K562 (cell line): Measurements from ENCODE around the gene EXOC2. TPM values are rescaled to one million over a fixed set of nuclear protein-coding genes. Genes with fewer than 3 reads are reported as not detected.

Experiments
- ATAC-seq: fragments of 200-7000 bp; cut with Tn5 transposase; 3 replicates; pipeline ENCODE4 v1.9.1; 2020; ENCODE audit warnings: moderate library complexity
- BruUV-seq: library from RNA; stranded (reverse); fragments of 400-500 nt; replicated peaks from 2 replicates; lab custom pipeline; 2021; lab: Mats Ljungman, UMichigan
- CTCF ChIA-PET: fragments of 300-600 bp; formaldehyde crosslinking; extraction: SDS; loops from one replicate; lab custom pipeline; 2021; ENCODE audit warnings: low intra/inter-chr PET ratio; lab: Yijun Ruan, JAX
- POLR2A ChIA-PET: fragments of 300-600, 350-650 bp; sonication (Branson Sonifier 250); formaldehyde crosslinking; extraction: SDS; loops from one replicate; lab custom pipeline; 2021; ENCODE audit warnings: antibody characterized with exemption, inconsistent platforms; lab: Yijun Ruan, JAX
- DNase-seq, 4 experiments: peaks; one replicate each; pipeline versions ENCODE4 v3.0.0 to v3.0.0-alpha.2; 2011 to 2018; ENCODE audit warnings: low spot score in 3 of 4, mixed read lengths in 3 of 4; ENCODE audit errors: extremely low read depth in 1 of 4
- FAIRE-seq: peaks from 2 replicates; lab custom pipeline; 2011; peaks lifted over from hg19 to GRCh38; lab: Jason Lieb, UNC
- H2AFZ ChIP-seq: 2 replicates; pipeline ENCODE4 v1.6.0; 2011; ENCODE audit warnings: low read depth, low read length, control low read depth, inconsistent platforms
- H3K27ac ChIP-seq: fragments of 200-600 bp; 3 replicates; pipeline ENCODE4 v1.8.0; 2011; ENCODE audit warnings: low read depth, mild to moderate bottlenecking, control low read depth, inconsistent platforms, low read length, moderate library complexity, mixed read lengths; ENCODE audit errors: extremely low read depth
- H3K27me3 ChIP-seq, 2 experiments: fragments of 300-600 bp in 1 of 2; 2 replicates in 1 of 2; 3 replicates in 1 of 2; pipeline versions ENCODE4 v1.6.0 to v1.8.0; 2011; ENCODE audit warnings: inconsistent platforms in 2 of 2, low read length in 2 of 2, mild to moderate bottlenecking in 1 of 2, mixed read lengths in 1 of 2, moderate library complexity in 1 of 2; ENCODE audit not compliant: control insufficient read depth in 2 of 2, insufficient read depth in 2 of 2
- H3K36me3 ChIP-seq: fragments of 300-600 bp; 3 replicates; pipeline ENCODE4 v1.8.0; 2011; ENCODE audit warnings: mild to moderate bottlenecking, low read length, inconsistent platforms; ENCODE audit not compliant: control insufficient read depth, insufficient read depth
- H3K4me1 ChIP-seq, 2 experiments: fragments of 200-600 bp in 1 of 2; replicated peaks in 1 of 2; 2 replicates in 1 of 2; 3 replicates in 1 of 2; pipeline versions ENCODE4 v1.5.1 to v1.8.0; 2011; ENCODE audit warnings: inconsistent platforms in 2 of 2, low read length in 2 of 2, mild to moderate bottlenecking in 1 of 2, mixed read lengths in 1 of 2, moderate library complexity in 1 of 2; ENCODE audit not compliant: control insufficient read depth in 2 of 2, insufficient read depth in 2 of 2
- H3K4me2 ChIP-seq: 2 replicates; pipeline ENCODE4 v1.6.1; 2011; ENCODE audit warnings: low read length, control low read depth, inconsistent platforms, mixed read lengths; ENCODE audit not compliant: insufficient read depth
- H3K4me3 ChIP-seq: fragments of 200-600 bp; sonication (generic), shearing (Covaris generic); 2 replicates; pipeline ENCODE4 v1.5.1; 2016; ENCODE audit warnings: control low read depth, inconsistent platforms
- H3K79me2 ChIP-seq: fragments of 200-600 bp; 3 replicates; pipeline ENCODE4 v1.8.0; 2011; ENCODE audit warnings: low read length, inconsistent platforms; ENCODE audit not compliant: control insufficient read depth, insufficient read depth
- H3K9ac ChIP-seq, 2 experiments: 2 replicates each; pipeline versions ENCODE4 v1.6.0 to v1.6.1; 2011; ENCODE audit warnings: low read depth in 2 of 2, low read length in 2 of 2, control low read depth in 1 of 2, inconsistent platforms in 1 of 2, mild to moderate bottlenecking in 1 of 2, mixed read lengths in 1 of 2; ENCODE audit not compliant: insufficient read depth in 1 of 2
- H3K9me1 ChIP-seq: one replicate; pipeline ENCODE4 v1.6.0; 2011; ENCODE audit warnings: inconsistent platforms, mild to moderate bottlenecking, low read length, moderate library complexity; ENCODE audit not compliant: control insufficient read depth, insufficient read depth
- H3K9me3 ChIP-seq: replicated peaks from 2 replicates; pipeline ENCODE4 v1.5.1; 2011; ENCODE audit warnings: low read depth, low read length, inconsistent platforms; ENCODE audit not compliant: control insufficient read depth, insufficient read depth
- H4K20me1 ChIP-seq: replicated peaks from 2 replicates; pipeline ENCODE4 v1.6.1; 2011; ENCODE audit warnings: low read length, inconsistent platforms, mixed read lengths; ENCODE audit not compliant: control insufficient read depth, insufficient read depth
- CREM ChIP-seq: IDR thresholded peaks from 2 replicates; pipeline ENCODE4 v1.6.1; 2014; ENCODE audit warnings: antibody characterized with exemption, low read depth
- FOS ChIP-seq: IDR thresholded peaks from 3 replicates; pipeline ENCODE4 v1.6.1; 2011; ENCODE audit not compliant: insufficient read length; ENCODE audit errors: extremely low read depth
- FOXK1 ChIP-seq: sonication (generic); formaldehyde crosslinking; IDR thresholded peaks from 2 replicates; pipeline ENCODE4 v1.8.0; 2022; ENCODE audit warnings: missing genetic modification reagents, mild to moderate bottlenecking, borderline replicate concordance
- JUND ChIP-seq, 2 experiments: IDR thresholded peaks; 2 replicates in 1 of 2; 3 replicates in 1 of 2; pipeline ENCODE4 v1.6.1; 2011; ENCODE audit warnings: borderline replicate concordance in 2 of 2, low read depth in 2 of 2, low read length in 2 of 2, improper control_type of control experiment in 1 of 2, missing biosample characterization in 1 of 2, missing genetic modification characterization in 1 of 2, missing genetic modification reagents in 1 of 2
- KLF1 ChIP-seq: fragments of 450-650 bp; IDR thresholded peaks from 2 replicates; pipeline ENCODE4 v1.6.1; 2016; ENCODE audit warnings: missing genetic modification characterization, missing compliant biosample characterization
- KLF10 ChIP-seq: fragments of 250-450 bp; sonication (Bioruptor Pico); IDR thresholded peaks from 2 replicates; pipeline ENCODE4 v1.6.1; 2021; ENCODE audit warnings: matching md5 sums
- LARP7 ChIP-seq: fragments of 450-650 bp; IDR thresholded peaks from 2 replicates; pipeline ENCODE4 v1.6.1; 2016
- POLR2AphosphoS5 ChIP-seq: IDR thresholded peaks from 2 replicates; pipeline ENCODE4 v1.6.1; 2011; ENCODE audit warnings: mild to moderate bottlenecking, low read depth, low read length, moderate library complexity; ENCODE audit not compliant: control insufficient read depth, insufficient read depth
- SMARCE1 ChIP-seq: fragments of 450-650 bp; IDR thresholded peaks from 2 replicates; pipeline ENCODE4 v1.7.1; 2016; ENCODE audit warnings: mild to moderate bottlenecking
- SRSF7 ChIP-seq: fragments of 200-400 bp; formaldehyde crosslinking; optimal IDR thresholded peaks from 2 replicates; pipeline ENCODE3; 2017; ENCODE audit warnings: mild to moderate bottlenecking, low read depth, low read length
- TFAM ChIP-seq: fragments of 250-450 bp; sonication (Bioruptor Pico); conservative IDR thresholded peaks from 2 replicates; pipeline ENCODE4 v1.5.0; 2021; ENCODE audit warnings: mild to moderate bottlenecking, moderate library complexity
- ZBTB7A ChIP-seq: IDR thresholded peaks from 2 replicates; pipeline ENCODE4 v1.6.1; 2011; ENCODE audit warnings: low read depth, mild to moderate bottlenecking, low read length, moderate library complexity, borderline replicate concordance; ENCODE audit not compliant: control insufficient read depth
- ZFP36 ChIP-seq: fragments of 150-350 bp; IDR thresholded peaks from 2 replicates; pipeline ENCODE4 v1.6.1; 2018; ENCODE audit warnings: low read length, low read depth; ENCODE audit not compliant: partially characterized antibody
- WGBS: fragments of 100-300 bp; shearing (Covaris generic); methylation state at CpG from one replicate; pipeline ENCODE4 v1.1.6; 2016; ENCODE audit warnings: low coverage, mixed read lengths; ENCODE audit not compliant: insufficient coverage; ENCODE audit errors: missing lambda C conversion rate; 5-methylcytosine and 5-hydroxymethylcytosine counted together
- in situ Hi-C: fragments of 300-500 bp; cut with MboI; formaldehyde crosslinking; loops from 4 replicates; pipeline ENCODE4 v1.15.0; 2018; ENCODE audit warnings: inconsistent platforms, mixed read lengths
- intact Hi-C: fragments of 100-400 bp; cut with micrococcal nuclease; formaldehyde crosslinking; loops from 2 replicates; pipeline ENCODE4 v1.14.2; 2022
- polyA plus RNA-seq, 8 experiments: library from polyadenylated mRNA; depleted of rRNA in 4 of 8; stranded (reverse) in 5 of 8; unstranded in 3 of 8; fragments of >200 nt; fragmentation: Nextera tagmentation in 2 of 8; fragmentation: Illumina TruSeq in 1 of 8; extraction: Ambion mirVana in 2 of 8; extraction: Trizol in 1 of 8; gene quantifications; 2 replicates each; pipeline versions ENCODE4 v1.2.1 to v1.2.3, GENCODE V29; 2011 to 2014; ENCODE audit warnings: inconsistent platforms in 1 of 8, missing spikeins in 1 of 8
- total RNA-seq, 7 experiments: library from RNA; depleted of rRNA in 6 of 7; stranded (reverse); fragments of >200 nt in 6 of 7; fragmentation: Illumina TruSeq in 2 of 7; extraction: Trizol in 2 of 7; gene quantifications; 2 replicates each; pipeline versions ENCODE4 v1.2.1 to v1.2.3, GENCODE V29; 2011 to 2021; ENCODE audit warnings: low replicate concordance in 1 of 7
- TF ChIP-seq, protein P1 (sequence below): sonication (generic); formaldehyde crosslinking; IDR thresholded peaks from 2 replicates; pipeline ENCODE4 v1.8.0; 2023; ENCODE audit warnings: mild to moderate bottlenecking, missing genetic modification reagents
- TF ChIP-seq, protein P2 (sequence below): sonication (generic); formaldehyde crosslinking; IDR thresholded peaks from 2 replicates; pipeline ENCODE4 v1.8.1; 2022; ENCODE audit warnings: missing genetic modification reagents
- TF ChIP-seq, protein P3 (sequence below): fragments of 250-450 bp; sonication (Bioruptor Pico); IDR thresholded peaks from 2 replicates; pipeline ENCODE4 v1.5.0; 2021; ENCODE audit warnings: mild to moderate bottlenecking, moderate library complexity

The EXOC2 gene
- total and polyA plus RNA-seq, 9 of the 15 experiments (the other 6 are each of a cell fraction or from before 2014, with no cell fraction given) = 12.2 to 30.2 (median 24.2) TPM

DNA sequence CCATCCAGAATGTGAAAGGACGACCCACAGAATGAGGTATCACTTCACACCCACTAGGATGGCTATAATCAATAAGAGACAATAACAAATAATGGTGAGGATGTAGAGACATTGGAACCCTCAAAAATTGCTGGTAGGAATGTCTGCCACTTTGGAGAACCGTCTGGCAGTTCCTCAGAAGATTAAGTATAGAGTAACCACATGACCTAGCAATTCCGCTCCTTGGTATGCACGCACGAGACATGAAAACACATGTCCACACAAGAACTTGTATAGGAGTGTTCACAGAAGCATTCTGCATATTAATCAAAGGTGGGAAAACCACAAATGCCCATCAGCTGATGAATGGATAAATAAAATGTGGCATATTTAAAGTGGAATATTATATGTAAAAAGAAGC lies 200.8 kb downstream of the EXOC2 start (continued):
- TF ChIP-seq, protein P1, sequence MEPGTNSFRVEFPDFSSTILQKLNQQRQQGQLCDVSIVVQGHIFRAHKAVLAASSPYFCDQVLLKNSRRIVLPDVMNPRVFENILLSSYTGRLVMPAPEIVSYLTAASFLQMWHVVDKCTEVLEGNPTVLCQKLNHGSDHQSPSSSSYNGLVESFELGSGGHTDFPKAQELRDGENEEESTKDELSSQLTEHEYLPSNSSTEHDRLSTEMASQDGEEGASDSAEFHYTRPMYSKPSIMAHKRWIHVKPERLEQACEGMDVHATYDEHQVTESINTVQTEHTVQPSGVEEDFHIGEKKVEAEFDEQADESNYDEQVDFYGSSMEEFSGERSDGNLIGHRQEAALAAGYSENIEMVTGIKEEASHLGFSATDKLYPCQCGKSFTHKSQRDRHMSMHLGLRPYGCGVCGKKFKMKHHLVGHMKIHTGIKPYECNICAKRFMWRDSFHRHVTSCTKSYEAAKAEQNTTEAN (CRISPR knock-in tag) = no peak
- no peak for TF ChIP-seq JUND (IDR thresholded peaks at IDR 0.05; ENCODE audit: borderline replicate concordance, low read depth, low read length)
- TF ChIP-seq JUND (tag; IDR thresholded peaks at IDR 0.05; ENCODE audit: borderline replicate concordance, low read depth, low read length) = no peak
- TF ChIP-seq SMARCE1 = no peak
- TF ChIP-seq LARP7 = no peak
- no peak for TF ChIP-seq FOS
- no peak for TF ChIP-seq FOXK1 (CRISPR knock-in tag)
- no peak for TF ChIP-seq SRSF7
- TF ChIP-seq KLF10 (CRISPR knock-in tag) = no peak
- TF ChIP-seq TFAM (CRISPR knock-in tag) = no peak

- Histone ChIP-seq H3K4me3 (no peak overlapping the region), H3K9me1 (no peaks in the 10 kb centered on the region), H4K20me1 (no peaks in the 10 kb centered on the region), H3K4me2 (no peak overlapping the region), H3K4me1 (peaks cover 0 to 7% of the 10 kb centered on the region in 2 experiments; a peak in 3 of 5 replicates), H3K9ac (no peak overlapping the region), H3K79me2 (no peaks in the 10 kb centered on the region), H3K9me3 (no peaks in the 10 kb centered on the region), H2AFZ (no peak overlapping the region), H3K27ac (no peak overlapping the region; the same call in 2 of the 3 replicates), H3K27me3 (no peaks in the 10 kb centered on the region), H3K36me3 (no peaks in the 10 kb centered on the region; the same call in 2 of the 3 replicates)
- ChIA-PET POLR2A (interaction anchor here (0.6 kb wide), 2 partner anchors 12 to 17 kb away, joined by 3 read pairs; no protein-coding TSS in a partner anchor), CTCF (no interaction called here)
- 75% methylated on average over 6 of the region's 6 CpGs for WGBS
- ATAC-seq (no peak), FAIRE-seq (no peak), DNase-seq (no peak)
- intact Hi-C loops (no loop called here), in situ Hi-C loops (no loop called here)
- no TSS peak for BruUV-seq
- TF ChIP-seq, protein P2, sequence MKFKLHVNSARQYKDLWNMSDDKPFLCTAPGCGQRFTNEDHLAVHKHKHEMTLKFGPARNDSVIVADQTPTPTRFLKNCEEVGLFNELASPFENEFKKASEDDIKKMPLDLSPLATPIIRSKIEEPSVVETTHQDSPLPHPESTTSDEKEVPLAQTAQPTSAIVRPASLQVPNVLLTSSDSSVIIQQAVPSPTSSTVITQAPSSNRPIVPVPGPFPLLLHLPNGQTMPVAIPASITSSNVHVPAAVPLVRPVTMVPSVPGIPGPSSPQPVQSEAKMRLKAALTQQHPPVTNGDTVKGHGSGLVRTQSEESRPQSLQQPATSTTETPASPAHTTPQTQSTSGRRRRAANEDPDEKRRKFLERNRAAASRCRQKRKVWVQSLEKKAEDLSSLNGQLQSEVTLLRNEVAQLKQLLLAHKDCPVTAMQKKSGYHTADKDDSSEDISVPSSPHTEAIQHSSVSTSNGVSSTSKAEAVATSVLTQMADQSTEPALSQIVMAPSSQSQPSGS = no peak
- TF ChIP-seq POLR2AphosphoS5 (no peak), CREM (no peak), ZFP36 (no peak), KLF1 (tag) (no peak), ZBTB7A (no peak)
- TF ChIP-seq, protein P3, sequence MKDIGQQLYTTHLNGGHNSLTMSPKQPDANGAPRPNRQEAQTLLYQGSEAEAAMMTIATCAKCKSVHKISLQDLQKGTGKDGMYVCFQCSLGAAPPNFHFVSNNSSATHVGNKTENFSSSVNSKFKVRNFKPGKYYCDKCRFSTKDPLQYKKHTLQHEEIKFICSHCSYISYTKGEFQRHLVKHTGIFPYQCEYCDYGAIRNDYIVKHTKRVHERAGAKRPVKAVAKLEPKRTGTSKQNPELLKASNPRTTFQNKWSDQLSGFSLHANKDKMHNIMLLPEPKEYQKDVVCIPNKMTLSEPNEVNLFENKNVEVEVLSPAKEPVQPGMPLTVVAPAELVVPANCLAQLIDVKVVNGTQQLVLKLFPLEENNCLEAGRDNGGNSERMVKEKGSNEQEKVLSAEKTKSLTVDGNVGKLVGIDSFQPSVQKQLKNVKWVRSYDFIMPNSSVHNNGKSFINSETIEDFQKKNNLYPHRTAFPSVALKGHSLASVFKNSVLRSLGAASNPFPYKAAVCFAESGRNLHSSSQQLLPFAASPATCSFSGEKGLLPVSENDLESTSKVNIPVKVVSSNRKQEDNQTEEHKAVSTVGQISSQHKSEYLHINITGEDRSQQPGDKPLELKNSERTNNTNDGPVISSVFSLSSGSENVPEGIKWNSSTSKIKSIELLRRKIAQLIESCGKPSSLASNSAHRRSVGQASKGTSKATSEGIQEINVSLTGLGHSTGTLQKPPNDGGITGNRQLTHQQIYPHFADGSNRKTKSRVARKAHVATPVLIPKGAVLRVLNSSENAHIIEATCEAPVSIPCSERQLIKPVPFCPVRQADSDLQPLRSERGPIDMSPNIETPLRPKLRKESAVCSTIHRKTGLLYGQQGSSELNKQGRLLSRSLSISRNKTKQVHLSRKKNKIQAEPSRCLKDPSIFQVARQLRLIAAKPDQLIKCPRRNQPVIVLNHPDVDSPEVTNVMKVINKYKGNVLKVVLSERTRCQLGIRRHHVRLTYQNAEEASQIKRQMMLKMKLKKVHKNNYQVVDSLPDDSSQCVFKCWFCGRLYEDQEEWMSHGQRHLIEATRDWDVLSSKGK (CRISPR knock-in tag) = no peak
Measured at GRCh38 chr6:491233-491632, 201.7 kb downstream of the EXOC2 start.
